Activated CD4-positive, alpha-beta T cell treated with anti-CD3 and anti-CD28 coated beads, Interleukin-2, amount 50 U/mL, for 16 hours (primary cell): ENCODE data around the gene ZNF503.

Experiments
- DNase-seq: peaks from one replicate; pipeline ENCODE4 v3.0.0-alpha.2; 2020

ZNF503 gene, protein sequence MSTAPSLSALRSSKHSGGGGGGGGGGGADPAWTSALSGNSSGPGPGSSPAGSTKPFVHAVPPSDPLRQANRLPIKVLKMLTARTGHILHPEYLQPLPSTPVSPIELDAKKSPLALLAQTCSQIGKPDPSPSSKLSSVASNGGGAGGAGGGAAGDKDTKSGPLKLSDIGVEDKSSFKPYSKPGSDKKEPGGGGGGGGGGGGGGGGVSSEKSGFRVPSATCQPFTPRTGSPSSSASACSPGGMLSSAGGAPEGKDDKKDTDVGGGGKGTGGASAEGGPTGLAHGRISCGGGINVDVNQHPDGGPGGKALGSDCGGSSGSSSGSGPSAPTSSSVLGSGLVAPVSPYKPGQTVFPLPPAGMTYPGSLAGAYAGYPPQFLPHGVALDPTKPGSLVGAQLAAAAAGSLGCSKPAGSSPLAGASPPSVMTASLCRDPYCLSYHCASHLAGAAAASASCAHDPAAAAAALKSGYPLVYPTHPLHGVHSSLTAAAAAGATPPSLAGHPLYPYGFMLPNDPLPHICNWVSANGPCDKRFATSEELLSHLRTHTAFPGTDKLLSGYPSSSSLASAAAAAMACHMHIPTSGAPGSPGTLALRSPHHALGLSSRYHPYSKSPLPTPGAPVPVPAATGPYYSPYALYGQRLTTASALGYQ

DNA sequence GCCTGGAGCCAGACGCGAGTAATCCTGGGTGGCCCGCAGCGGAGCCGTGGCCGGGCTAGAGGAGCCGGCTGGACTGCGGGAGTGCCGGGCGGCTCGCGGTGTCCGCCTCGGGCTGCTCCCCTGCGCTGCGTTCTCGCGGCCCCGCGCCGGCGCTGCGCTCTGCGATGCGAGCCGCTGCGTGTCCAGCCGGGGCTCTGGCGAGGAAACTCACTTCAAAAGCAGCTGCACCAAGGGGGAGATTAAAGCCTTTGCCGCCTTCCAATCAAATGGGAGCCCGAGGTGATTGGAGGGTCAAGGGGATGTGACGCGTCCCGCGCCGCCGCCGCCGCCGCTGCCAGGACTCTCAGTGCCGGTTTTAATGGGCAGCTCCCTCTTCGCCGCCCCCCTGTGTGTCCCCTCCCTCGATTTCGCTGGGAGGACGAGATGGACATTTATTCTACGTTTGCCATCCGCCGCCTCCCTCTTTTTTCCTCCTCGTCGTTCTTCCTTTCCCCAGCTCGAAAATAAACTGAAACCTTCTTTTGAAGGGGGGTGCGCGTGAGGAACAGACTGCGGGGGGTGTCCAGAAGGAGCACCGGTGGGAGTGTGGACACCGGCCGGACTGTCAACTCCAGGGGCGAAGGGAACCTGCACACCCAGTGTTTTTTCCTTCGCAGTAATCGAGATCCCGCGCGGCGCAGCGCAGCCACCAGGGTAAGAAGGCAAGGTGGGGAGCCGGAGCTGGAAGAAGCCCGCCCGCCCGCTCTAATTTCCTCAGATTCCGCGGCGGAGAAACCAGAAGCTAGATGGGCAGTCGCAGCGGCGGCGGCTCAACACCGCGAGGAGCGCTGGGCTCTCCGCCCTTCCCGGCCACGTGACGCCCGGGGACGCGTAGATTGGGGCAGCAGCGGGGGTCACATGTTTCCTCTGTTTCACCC lies at the start of gene ZNF503:
Gene ZNF503 (minus strand): TSS at position 196 of the 917 bp plus-strand sequence. CDS start 345 bp downstream, outside the sequence.
- DNase-seq: peak; percentile 55

DNA sequence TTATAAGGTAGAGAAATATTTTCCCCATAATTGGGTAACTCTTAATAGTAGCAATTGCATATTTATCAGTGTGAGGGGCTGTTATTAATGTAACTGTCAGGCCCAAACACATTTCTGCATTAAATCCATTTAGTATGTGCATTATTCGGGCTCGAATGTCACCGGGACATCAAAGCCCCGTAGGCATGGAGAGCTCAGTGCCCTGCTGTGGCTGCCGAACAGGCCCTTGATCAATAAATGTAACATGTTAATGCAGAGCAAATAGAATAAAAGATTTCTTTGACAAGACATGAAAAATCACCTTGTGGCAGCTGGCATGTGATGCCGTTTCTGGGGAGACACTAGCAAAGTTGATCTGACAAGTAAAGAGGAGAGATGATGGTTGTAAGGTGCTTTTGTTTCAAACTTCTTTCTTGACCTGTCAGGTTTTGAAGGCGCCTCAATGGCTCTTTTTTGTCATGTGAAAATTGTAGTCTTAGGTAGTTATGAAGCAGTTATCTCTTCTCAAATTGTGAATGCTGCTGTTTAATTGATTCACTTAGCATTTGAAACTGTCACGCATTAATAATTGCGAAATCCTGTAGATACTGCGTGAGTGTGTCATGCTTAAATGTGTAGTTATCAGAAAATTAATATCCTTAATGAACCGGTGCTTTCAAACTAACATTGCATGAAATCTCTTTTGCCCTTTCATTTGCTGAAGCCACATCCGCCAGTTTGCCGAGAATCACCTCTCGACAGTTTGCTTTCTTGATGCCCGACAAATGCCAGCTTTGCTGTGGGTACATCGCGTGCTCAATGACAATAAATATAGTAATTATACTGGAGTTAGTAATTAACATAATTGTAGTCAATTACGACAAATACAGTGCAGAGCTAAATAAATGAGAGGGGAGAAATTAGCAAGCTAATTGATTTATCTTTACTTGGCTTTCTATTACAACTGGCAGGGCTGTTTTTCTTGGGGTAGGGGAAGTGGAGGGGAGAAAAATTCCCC lies 49.4 kb upstream of the ZNF503 start:
- DNase-seq: no peak

DNA sequence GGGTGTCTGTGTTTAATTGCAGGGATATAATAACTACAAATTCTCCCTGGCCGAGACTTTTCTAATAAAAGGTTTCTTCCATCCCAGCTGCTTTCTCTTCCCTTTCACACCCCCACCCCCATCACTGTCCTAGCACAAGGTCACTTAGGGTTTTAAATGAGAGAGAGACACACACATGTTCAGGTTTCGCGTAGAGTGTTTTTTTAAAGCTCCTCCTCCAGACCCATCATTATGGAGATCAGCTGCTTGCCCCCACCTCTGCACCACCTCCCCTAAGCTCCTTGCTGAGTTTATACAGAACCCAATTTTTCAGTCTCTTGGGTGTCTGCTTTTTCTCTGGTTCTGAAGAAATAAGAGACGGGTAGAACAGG lies 48.5 kb upstream of the ZNF503 start:
- no peak for DNase-seq

DNA sequence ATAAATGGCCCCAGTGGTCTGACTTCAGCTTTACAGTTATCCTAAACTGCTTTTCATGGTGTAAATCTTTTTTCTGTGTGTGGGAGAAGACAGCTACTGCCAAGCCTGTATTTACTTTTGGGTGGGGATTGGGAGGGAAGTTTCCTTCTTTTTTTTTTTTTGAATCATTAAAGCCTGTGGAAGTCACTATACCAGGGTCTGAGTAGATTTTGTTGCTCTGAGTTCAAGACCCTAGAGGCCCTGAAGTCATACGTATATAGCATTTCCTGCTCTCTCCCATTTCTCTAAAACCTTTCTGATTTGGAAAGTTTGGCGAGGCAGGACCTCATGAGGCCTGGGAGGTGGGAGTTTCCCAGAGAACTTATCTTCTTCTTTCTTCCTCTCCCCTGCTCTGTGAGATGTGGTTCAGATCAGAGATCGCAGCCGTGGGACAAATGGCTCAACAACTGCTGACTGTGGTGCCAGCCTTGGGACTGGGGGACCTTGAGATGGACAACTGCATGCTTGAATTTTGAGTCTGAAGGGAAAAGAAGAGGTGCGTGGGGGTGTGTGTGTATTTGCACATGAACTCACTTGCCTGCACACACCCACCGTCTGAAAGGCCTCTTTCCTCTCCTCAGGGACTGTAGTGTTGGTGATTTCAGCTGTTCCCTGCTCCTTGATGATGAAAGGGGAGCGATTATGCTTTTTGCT lies 48.0 kb upstream of the ZNF503 start:
- no peak for DNase-seq

DNA sequence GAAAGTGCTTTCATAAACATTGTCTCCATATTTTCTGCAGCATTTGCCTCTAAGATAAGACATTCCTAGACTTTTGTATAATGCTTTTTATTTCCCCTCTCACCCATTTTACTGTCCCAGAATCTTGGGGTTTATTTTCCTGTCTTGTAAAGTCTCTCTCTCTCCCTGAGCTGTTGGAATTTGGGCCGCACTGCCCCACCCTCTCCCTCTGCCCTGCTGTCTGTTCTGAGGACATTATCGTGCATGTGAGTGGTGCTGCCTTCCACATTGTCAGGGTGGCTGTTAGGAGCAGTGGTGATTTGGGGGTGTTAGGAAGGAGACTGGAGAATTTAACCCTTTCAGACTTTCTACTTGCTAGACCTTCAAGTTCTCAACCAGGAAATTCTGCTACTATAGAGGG lies 46.6 kb upstream of the ZNF503 start:
- DNase-seq: no peak

DNA sequence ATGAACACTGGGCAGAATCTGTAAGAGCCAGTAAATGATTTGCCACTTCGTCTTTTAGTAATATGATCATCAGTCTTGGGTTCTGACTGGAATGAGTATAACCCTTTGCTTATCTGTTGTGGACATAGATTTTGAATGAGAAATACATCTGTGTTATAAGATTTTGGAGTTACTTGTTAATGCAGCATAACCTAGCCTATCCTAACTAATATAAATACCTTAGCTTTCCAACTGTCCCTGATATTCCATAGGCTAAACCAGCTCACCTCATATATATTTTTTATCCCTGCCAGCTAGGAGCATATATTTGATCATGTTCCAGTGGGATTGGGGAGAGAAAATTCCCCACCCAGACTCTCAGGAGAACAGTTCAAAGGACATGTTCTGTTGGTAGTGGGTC lies 44.9 kb upstream of the ZNF503 start:
- no peak for DNase-seq

DNA sequence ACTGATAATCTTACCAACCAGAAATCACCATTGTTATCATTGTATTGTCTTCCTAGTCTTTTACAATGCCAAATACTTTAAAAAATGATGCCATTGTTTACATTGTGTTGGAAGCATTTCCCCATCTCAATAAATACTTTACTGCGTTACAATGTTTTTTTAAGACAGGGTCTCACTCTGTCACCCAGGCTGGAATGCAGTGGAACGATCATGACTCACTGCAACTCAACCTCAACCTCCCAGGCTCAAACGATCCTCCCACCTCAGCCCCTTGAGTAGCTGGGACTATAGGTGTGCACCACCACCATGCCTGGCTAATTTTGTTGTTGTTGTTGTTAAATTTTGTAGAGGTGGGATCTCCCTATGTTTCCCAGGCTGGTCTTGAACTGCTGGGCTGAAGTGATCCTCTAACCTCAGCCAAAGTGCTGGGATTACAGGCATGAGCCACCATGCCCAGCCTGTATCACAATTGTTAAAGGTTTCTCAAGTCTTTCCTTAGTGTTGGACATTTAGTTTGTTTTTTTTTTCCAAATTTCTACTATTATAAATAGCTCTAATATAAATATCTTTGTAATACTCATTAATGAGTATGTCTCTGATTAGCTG lies 43.3 kb upstream of the ZNF503 start:
- no peak for DNase-seq

DNA sequence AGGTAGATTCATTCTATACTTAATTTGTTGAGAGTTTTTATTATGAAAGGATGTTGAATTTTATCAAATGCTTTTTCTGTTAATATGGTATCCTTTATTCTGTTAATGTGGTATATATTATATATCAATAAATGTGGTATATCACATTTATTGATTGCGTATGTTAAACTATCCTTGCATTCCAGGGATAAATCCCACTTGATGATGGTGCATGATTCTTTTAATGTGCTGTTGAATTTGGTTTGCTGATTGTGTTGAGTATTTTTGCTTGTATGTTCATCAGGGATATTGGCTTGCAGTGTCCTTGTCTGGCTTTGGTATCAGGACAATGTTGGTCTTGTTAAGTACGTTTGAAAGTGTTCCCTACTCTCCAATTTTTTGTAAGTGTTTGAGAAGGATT lies 41.8 kb upstream of the ZNF503 start:
- DNase-seq: no peak

DNA sequence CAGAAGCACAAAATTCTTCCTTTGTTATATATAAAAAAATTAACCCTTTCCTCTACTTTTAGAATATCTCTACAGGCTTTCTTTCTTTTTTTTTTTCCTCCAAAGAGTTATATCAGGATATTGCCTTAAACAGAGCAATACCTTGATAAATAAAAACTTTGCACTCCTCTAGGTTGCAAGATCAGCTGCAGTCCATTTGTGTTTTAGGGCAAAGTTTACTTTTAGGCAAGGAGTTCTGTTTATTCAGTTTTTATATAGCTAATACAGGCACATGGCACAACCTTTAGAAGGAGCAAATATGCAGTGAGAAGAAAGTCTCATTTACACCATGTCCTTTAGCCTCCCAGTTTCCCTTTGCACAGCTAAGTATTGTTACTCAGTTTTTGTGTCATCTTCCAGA lies 40.1 kb upstream of the ZNF503 start:
- no peak for DNase-seq

DNA sequence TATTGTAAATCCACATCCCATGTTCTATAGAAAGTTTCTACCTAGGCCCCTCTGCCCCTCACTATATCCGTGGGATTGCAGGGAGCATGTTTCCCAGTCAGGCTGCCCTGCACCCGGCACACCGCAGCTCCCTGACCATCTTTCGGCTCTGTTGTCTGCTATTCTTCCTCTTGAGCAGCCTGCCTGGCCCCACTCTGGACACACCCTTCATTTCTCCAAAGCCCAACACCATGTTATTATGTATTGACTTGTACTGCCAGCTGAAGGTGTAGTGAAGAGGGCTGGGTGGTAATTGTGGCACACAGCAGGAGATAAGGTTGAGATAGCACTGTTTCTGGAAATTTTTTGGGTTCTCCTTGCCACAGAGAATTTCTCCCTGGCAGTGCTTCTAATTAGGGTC lies 39.6 kb upstream of the ZNF503 start:
- no peak for DNase-seq

DNA sequence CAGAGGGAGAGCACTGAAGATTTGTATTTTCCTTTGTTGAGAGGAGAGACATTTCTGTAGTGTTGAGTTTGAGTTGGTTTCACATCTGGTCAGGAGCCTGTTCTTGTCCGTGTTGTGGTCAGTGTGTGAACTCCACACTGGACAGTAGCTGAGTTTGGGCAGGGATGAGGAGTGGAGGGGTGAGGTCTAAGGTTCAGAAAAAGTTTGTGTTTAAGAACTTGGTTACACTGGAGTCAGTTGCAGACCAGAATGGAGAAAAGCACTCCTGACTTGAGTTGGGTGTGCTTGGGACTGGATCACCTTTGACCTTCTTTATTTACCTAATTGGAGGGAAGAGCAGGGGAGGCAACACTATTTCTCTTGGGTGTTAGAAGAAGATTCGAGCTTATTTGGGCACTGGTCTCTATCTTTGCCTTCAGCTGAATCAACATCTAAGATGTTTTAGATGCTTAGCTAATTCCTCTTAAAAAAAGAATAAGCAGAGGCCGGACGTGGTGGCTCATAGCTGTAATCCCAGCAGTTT lies 38.8 kb upstream of the ZNF503 start:
- DNase-seq: no peak

DNA sequence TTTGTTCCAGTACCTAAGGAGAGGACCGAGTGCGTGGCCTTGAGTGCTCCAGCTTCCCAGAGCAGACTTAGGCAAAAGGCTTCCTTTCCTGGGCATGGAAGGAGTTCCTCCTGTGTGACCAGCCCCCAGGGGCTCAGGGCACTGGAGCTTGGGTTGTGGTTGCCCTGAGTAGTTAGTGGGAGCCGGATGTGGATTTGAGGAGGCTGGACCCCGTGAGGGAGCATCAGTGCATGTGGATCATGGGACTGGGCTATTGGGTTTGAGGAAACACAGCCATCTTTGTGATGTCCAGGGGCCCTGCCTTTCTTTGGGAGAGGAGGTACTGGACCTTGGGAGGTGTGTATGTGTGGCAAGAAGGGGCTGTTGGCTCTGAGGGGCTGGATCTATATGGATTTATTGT lies 38.2 kb upstream of the ZNF503 start:
- no peak for DNase-seq

DNA sequence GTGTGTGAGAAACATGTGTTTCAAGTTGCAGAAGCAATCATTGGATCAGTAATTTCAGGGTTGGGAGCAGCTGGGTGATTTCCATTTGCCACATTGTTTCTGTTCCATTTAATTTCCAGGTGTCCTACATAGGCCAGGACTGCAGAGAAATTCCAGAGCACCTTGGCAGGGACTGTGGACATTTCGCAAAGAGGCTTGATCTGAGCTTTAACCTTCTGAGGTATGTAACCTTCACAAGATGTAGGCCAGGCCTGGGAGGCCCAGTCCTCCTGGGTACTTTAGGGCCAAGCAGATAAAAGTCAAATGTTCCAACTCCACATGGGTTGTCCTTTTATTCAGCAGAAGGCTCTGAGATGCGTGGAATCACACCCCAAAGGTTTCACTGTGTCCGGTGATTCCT lies 36.7 kb upstream of the ZNF503 start:
- DNase-seq: no peak

DNA sequence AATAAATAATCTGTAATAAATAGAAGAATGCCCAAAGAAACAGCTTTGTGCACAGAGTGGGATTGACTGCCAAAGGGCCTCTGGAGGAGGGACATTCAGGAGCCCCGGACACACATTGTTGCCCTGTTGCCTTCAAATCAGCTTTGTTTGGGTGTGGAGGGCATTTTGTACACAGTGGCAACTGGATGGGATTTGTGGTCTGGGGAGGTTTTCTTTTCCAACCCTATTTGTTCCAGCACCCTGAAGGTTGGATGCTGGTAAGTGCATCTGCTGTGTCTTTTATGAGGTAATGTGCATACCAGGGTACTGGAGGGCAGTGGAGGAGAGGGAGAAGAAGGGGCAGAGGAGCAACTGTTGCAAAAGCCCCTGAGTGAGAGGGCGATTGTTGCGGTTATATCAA lies 36.1 kb upstream of the ZNF503 start:
- no peak for DNase-seq

DNA sequence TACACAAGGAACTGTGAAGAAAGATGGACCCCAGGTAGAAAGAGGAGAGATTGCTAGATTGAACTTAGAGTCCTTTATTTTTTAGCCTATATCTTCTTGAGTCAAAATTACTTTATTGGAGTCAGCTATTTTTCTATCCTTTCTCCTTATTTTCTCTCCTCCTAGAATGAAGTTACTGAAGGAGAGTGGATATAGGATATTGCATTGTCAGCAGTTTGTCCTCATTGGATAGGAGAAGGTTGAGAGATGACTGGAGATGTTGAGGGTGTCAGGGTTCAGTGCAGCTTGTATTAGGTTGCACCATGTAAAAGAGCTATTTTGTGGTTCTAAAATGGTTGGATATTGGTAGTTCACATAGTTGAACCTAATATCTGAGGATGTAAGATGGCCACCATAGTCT lies 35.3 kb upstream of the ZNF503 start:
- no peak for DNase-seq

DNA sequence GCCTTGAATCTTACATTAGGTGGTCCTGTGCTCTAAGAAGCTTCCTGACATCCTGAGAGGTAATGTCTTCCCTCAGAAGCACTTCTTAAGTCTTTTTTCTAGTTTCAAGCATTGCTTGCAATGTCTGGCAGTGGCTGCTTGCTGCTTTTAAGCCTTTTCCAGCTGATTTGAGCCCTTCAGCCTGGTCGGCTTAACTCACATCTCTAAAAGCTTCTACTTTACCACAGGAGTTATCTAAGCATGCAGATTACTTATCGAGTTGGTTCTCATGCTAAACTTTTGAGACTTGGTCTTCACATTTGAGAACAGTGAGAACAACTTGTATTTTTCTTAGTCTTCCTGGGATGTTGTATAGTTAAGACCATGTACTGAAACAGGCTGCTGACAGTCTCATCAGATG lies 33.7 kb upstream of the ZNF503 start:
- DNase-seq: no peak

DNA sequence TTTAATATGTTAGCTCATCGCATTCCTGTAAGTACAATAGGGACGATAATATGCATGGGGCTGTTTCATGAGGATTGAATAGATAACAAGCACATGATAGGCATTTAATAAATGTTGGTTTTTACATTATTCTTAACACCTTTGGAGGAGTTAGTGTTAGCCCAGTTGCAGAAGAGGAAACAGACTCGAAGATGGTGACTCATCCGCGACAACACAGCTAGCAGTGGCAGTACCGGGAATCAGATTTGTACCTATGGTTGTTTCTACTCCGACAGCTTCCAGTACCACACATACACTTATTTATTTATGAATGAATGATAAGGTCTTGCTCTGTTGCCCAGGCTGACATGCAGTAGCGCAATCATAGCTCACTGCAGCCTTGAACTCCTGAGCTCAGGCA lies 32.7 kb upstream of the ZNF503 start:
- no peak for DNase-seq

DNA sequence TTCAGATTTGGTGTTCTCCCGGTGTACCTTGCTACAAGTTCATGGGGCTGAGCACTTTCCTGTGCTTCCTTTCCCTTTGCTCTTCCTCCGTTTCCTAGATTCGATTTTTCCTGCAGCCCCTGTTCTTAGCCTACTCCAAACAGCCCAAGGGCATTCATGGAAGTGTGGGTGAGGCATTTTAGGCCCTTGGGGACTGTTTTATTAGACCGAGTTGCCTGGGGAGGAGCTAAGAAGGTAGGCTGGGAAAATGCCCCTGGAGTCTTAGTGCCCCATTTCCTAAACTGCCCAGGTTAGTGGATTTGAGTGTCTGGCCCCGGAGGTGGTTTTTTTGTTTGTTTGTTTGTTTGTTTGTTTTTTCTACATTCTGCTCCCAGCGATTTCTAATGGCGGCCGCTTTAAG lies 31.7 kb upstream of the ZNF503 start:
- no peak for DNase-seq

DNA sequence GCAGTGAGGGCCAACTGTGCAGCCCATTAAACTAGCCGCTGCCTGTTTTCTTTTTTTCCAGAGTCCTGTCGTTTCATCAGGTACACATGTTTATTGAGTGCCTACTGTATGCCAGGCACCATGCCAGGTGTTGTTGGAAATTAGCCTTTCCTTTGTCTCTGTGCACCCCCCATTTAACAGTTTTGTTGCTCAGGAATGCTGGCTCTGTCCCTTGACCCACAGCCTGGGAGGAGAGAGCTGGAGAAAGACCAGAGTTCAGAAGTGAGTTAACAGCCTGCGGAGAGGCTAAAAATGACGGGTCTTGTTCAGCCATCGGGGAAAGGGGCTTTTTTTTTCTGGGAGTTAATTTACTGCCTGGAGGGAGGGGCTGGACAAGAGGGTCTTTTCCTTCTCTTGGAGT lies 31.2 kb upstream of the ZNF503 start:
- no peak for DNase-seq

DNA sequence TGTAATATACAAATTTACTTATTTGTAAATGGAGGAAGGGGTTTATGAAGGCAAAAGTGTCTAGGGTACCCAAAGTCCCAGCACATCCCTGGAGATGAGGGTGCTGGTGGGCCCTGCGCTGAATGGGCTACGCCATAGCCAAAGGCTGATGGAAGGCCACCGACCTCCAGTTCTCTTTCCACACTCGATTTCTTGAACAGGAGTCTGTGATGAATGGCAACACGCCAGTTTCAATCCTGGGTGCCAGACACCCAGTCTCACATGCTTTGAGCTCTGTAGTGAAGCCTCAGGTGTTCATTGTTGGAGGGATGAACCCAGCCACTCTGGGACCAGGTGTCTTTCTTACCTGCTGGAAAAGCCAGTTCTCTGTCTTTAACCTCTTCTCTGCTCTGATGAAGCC lies 30.6 kb upstream of the ZNF503 start:
- DNase-seq: no peak
